H9 (cell line): ENCODE data around the gene GPC6. TPM values are rescaled to one million over a fixed set of nuclear protein-coding genes. Genes with fewer than 3 reads are reported as not detected.

Experiments
- DNase-seq: peaks from one replicate; pipeline ENCODE4 v3.0.0-alpha.2; 2017
- H2AFZ ChIP-seq: one replicate; pipeline ENCODE4 v1.6.1; 2013; ENCODE audit warnings: mild to moderate bottlenecking, low read length, control low read depth, moderate library complexity
- H2AK5ac ChIP-seq: 2 replicates; pipeline ENCODE4 v1.6.1; 2013; ENCODE audit warnings: low read length, control low read depth, mixed read lengths; ENCODE audit not compliant: insufficient read length
- H2BK120ac ChIP-seq: one replicate; pipeline ENCODE4 v1.6.1; 2013; ENCODE audit warnings: low read depth, mild to moderate bottlenecking, low read length, control low read depth, inconsistent platforms; ENCODE audit not compliant: poor library complexity, severe bottlenecking
- H2BK12ac ChIP-seq: 2 replicates; pipeline ENCODE4 v1.6.1; 2013; ENCODE audit warnings: low read length, control low read depth, mixed read lengths, low read depth; ENCODE audit not compliant: insufficient read length
- H2BK15ac ChIP-seq: 2 replicates; pipeline ENCODE4 v1.6.1; 2013; ENCODE audit warnings: low read depth, low read length, control low read depth
- H2BK20ac ChIP-seq: one replicate; pipeline ENCODE4 v1.6.1; 2013; ENCODE audit warnings: low read depth, mild to moderate bottlenecking, low read length, control low read depth, inconsistent platforms; ENCODE audit not compliant: poor library complexity, severe bottlenecking
- H2BK5ac ChIP-seq: 2 replicates; pipeline ENCODE4 v1.6.1; 2013; ENCODE audit warnings: low read length, control low read depth, mixed read lengths; ENCODE audit not compliant: insufficient read length
- H3K14ac ChIP-seq: 2 replicates; pipeline ENCODE4 v1.6.1; 2013; ENCODE audit warnings: low read length, control low read depth; ENCODE audit not compliant: insufficient read depth
- H3K18ac ChIP-seq: 2 replicates; pipeline ENCODE4 v1.6.1; 2013; ENCODE audit warnings: low read depth, mild to moderate bottlenecking, mixed read lengths, low read length, control low read depth; ENCODE audit not compliant: insufficient read length
- H3K23ac ChIP-seq: 2 replicates; pipeline ENCODE4 v1.6.1; 2013; ENCODE audit warnings: low read length, control low read depth, mixed read lengths, low read depth; ENCODE audit not compliant: insufficient read length
- H3K23me2 ChIP-seq: 2 replicates; pipeline ENCODE4 v1.6.1; 2013; ENCODE audit warnings: low read depth, mild to moderate bottlenecking, mixed read lengths, low read length, control low read depth; ENCODE audit not compliant: insufficient read length, poor library complexity, severe bottlenecking
- H3K27ac ChIP-seq: 2 replicates; pipeline ENCODE4 v1.5.1; 2013; ENCODE audit warnings: low read length, control low read depth, mixed read lengths, low read depth; ENCODE audit not compliant: insufficient read length
- H3K27me3 ChIP-seq: 2 replicates; pipeline ENCODE4 v1.6.1; 2013; ENCODE audit warnings: low read length, control low read depth, inconsistent platforms; ENCODE audit not compliant: insufficient read depth
- H3K4ac ChIP-seq: 2 replicates; pipeline ENCODE4 v1.6.1; 2013; ENCODE audit warnings: low read depth, mild to moderate bottlenecking, control low read depth, inconsistent platforms, low read length, moderate library complexity
- H3K4me1 ChIP-seq: 2 replicates; pipeline ENCODE4 v1.6.1; 2013; ENCODE audit warnings: low read length, control low read depth, inconsistent platforms; ENCODE audit not compliant: insufficient read depth
- H3K4me2 ChIP-seq: 2 replicates; pipeline ENCODE4 v1.6.1; 2013; ENCODE audit warnings: low read length, control low read depth, mixed read lengths; ENCODE audit not compliant: insufficient read length, insufficient read depth
- H3K56ac ChIP-seq: 2 replicates; pipeline ENCODE4 v1.6.1; 2013; ENCODE audit warnings: low read depth, mild to moderate bottlenecking, mixed read lengths, low read length, control low read depth; ENCODE audit not compliant: insufficient read length
- H3K79me1 ChIP-seq: 2 replicates; pipeline ENCODE4 v1.6.1; 2013; ENCODE audit warnings: low read depth, mild to moderate bottlenecking, moderate library complexity, low read length, control low read depth, inconsistent platforms; ENCODE audit not compliant: insufficient read depth, poor library complexity, severe bottlenecking
- H3K79me2 ChIP-seq: 2 replicates; pipeline ENCODE4 v1.6.1; 2013; ENCODE audit warnings: low read length, control low read depth, inconsistent platforms; ENCODE audit not compliant: insufficient read depth
- H3K9ac ChIP-seq: 2 replicates; pipeline ENCODE4 v1.6.1; 2013; ENCODE audit warnings: low read length, control low read depth, mixed read lengths; ENCODE audit not compliant: insufficient read length; ENCODE audit errors: extremely low read depth
- H3K9me3 ChIP-seq: one replicate; pipeline ENCODE4 v1.6.1; 2013; ENCODE audit warnings: low read depth, low read length, inconsistent platforms; ENCODE audit not compliant: control insufficient read depth
- H3T11ph ChIP-seq: one replicate; pipeline ENCODE4 v1.6.1; 2013; ENCODE audit warnings: mild to moderate bottlenecking, low read length, control low read depth, inconsistent platforms
- H4K20me1 ChIP-seq: one replicate; pipeline ENCODE4 v1.6.1; 2013; ENCODE audit not compliant: control insufficient read depth, insufficient read length, insufficient read depth
- H4K5ac ChIP-seq: 2 replicates; pipeline ENCODE4 v1.6.1; 2013; ENCODE audit warnings: low read depth, mild to moderate bottlenecking, mixed read lengths, low read length, control low read depth; ENCODE audit not compliant: insufficient read length
- H4K8ac ChIP-seq: replicated peaks from 2 replicates; pipeline ENCODE4 v1.6.1; 2013; ENCODE audit warnings: low read length, control low read depth, mixed read lengths, low read depth; ENCODE audit not compliant: insufficient read length
- H4K91ac ChIP-seq: 2 replicates; pipeline ENCODE4 v1.6.1; 2013; ENCODE audit warnings: low read depth, mild to moderate bottlenecking, moderate library complexity, mixed read lengths, low read length, control low read depth; ENCODE audit not compliant: insufficient read length
- H3K27ac Mint-ChIP-seq, 3 experiments: 2 replicates in 2 of 3; 3 replicates in 1 of 3; pipeline ENCODE4 v1.8.0; 2020 to 2021; ENCODE audit warnings: mixed read lengths in 3 of 3, mild to moderate bottlenecking in 1 of 3, moderate library complexity in 1 of 3
- H3K27me3 Mint-ChIP-seq: 2 replicates; pipeline ENCODE4 v1.8.0; 2021; ENCODE audit warnings: low read depth, mild to moderate bottlenecking, moderate library complexity, mixed read lengths
- H3K36me3 Mint-ChIP-seq, 3 experiments: 2 replicates in 2 of 3; 3 replicates in 1 of 3; pipeline ENCODE4 v1.8.0; 2020 to 2021; ENCODE audit warnings: low read depth in 3 of 3, mixed read lengths in 3 of 3; ENCODE audit not compliant: insufficient read depth in 1 of 3
- H3K4me1 Mint-ChIP-seq, 2 experiments: 2 replicates each; pipeline ENCODE4 v1.8.0; 2020; ENCODE audit warnings: mixed read lengths in 2 of 2
- H3K4me3 Mint-ChIP-seq, 2 experiments: 2 replicates in 1 of 2; 3 replicates in 1 of 2; pipeline ENCODE4 v1.8.0; 2020 to 2021; ENCODE audit warnings: mild to moderate bottlenecking in 2 of 2, mixed read lengths in 2 of 2, moderate library complexity in 1 of 2
- H3K9me3 Mint-ChIP-seq, 2 experiments: 2 replicates in 1 of 2; 3 replicates in 1 of 2; pipeline ENCODE4 v1.8.0; 2020; ENCODE audit warnings: mild to moderate bottlenecking in 2 of 2, mixed read lengths in 2 of 2, moderate library complexity in 1 of 2
- WGBS: extraction: QIAGEN DNeasy Blood & Tissue Kit; methylation state at CpG from one replicate; pipeline ENCODE4 v1.1.7; 2013; ENCODE audit warnings: missing lambda C conversion rate, low lambda C conversion rate, mixed read lengths; ENCODE audit not compliant: insufficient read length; ENCODE audit errors: extremely low coverage; 5-methylcytosine and 5-hydroxymethylcytosine counted together
- total RNA-seq: library from RNA; stranded (reverse); gene quantifications from 2 replicates; pipeline ENCODE4 v1.2.1, GENCODE V29; 2021
- TF ChIP-seq, protein P1 (sequence below): fragments of 200-600 bp; sonication (generic); conservative IDR thresholded peaks from 3 replicates; pipeline ENCODE4 v1.8.0; 2021; ENCODE audit warnings: antibody characterized with exemption, mild to moderate bottlenecking

GPC6 gene
- total RNA-seq, 1 experiment from 2014 or later = 15.6 TPM

DNA sequence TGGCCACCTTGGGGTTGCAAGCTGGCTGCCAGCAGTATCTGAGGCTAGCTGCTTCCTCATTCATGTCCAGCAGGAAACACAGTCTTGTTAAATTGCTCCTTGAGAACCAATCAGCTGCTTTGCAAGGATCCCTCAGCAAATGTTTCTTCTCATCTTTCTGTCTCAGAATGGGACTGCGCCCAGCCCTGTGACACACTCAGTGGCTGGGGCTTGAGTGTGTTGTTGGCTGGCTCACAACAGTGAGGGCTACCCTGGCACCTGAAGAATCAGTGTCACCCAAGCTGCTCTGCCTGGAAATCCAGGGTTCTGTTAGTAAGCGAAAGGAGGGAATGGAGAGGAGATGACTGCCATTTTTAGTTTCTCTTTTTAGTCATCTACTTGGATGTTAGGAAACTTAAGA lies 935.7 kb downstream of the GPC6 start:
- TF ChIP-seq, protein P1, sequence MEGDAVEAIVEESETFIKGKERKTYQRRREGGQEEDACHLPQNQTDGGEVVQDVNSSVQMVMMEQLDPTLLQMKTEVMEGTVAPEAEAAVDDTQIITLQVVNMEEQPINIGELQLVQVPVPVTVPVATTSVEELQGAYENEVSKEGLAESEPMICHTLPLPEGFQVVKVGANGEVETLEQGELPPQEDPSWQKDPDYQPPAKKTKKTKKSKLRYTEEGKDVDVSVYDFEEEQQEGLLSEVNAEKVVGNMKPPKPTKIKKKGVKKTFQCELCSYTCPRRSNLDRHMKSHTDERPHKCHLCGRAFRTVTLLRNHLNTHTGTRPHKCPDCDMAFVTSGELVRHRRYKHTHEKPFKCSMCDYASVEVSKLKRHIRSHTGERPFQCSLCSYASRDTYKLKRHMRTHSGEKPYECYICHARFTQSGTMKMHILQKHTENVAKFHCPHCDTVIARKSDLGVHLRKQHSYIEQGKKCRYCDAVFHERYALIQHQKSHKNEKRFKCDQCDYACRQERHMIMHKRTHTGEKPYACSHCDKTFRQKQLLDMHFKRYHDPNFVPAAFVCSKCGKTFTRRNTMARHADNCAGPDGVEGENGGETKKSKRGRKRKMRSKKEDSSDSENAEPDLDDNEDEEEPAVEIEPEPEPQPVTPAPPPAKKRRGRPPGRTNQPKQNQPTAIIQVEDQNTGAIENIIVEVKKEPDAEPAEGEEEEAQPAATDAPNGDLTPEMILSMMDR = no peak
- Histone ChIP-seq H2BK12ac (no peak overlapping the region), H3K27me3 (no peaks in the 10 kb centered on the region), H3K4me1 (no peaks in the 10 kb centered on the region), H4K5ac (no peak overlapping the region), H3K9ac (no peak overlapping the region), H2BK20ac (no peak overlapping the region), H3K9me3 (no peaks in the 10 kb centered on the region), H3K14ac (no peak overlapping the region), H4K91ac (no peak overlapping the region), H3K79me1 (no peaks in the 10 kb centered on the region), H2BK15ac (no peak overlapping the region), H3K79me2 (no peaks in the 10 kb centered on the region), H4K8ac (no peak overlapping the region), H3K23ac (no peak overlapping the region), H2AK5ac (no peak overlapping the region), H2BK5ac (no peak overlapping the region), H3K4ac (no peak overlapping the region), H3K56ac (no peak overlapping the region), H3K27ac (no peak overlapping the region), H4K20me1 (no peaks in the 10 kb centered on the region), H3K18ac (no peak overlapping the region), H3K4me2 (no peak overlapping the region), H3K23me2 (no peaks in the 10 kb centered on the region), H3T11ph (no peak overlapping the region), H2BK120ac (no peak overlapping the region), H2AFZ (no peak overlapping the region)
- H3K27me3 Mint-ChIP-seq = peaks cover 3% of the 10 kb centered on the region; the same call in 1 of the 2 replicates
- H3K27ac Mint-ChIP-seq = no peak overlapping the region
- no peak for DNase-seq
- H3K4me1 Mint-ChIP-seq = no peaks in the 10 kb centered on the region
- H3K4me3 Mint-ChIP-seq = no peak overlapping the region
- H3K36me3 Mint-ChIP-seq = peaks cover 4 to 7% (median 6%) of the 10 kb centered on the region in 3 experiments; a peak in 6 of 7 replicates
- no CpG with 5 or more reads among the region's 2 CpGs for WGBS
- peaks cover 7 to 8% of the 10 kb centered on the region in 2 experiments; a peak in 4 of 5 replicates for H3K9me3 Mint-ChIP-seq
